HEK293 (cell line): ENCODE data around the gene KCP.

Source experiments
- CTCF ChIA-PET: fragments of 350-600 bp; formaldehyde crosslinking; extraction: SDS; loops from one replicate; lab custom pipeline; 2021; ENCODE audit warnings: antibody characterized with exemption; lab: Yijun Ruan, JAX
- POLR2A ChIA-PET: fragments of 300-600 bp; formaldehyde crosslinking; extraction: SDS; loops from one replicate; lab custom pipeline; 2020; ENCODE audit warnings: antibody characterized with exemption, inconsistent platforms; lab: Yijun Ruan, JAX
- H3K27ac ChIP-seq: fragments of 200-500 bp; sonication (Bioruptor generic); 2 replicates; pipeline ENCODE4 v1.5.1; 2014; ENCODE audit warnings: low read depth, low read length, control low read depth, inconsistent platforms; ENCODE audit errors: extremely low read depth
- H3K36me3 ChIP-seq, 2 experiments: fragments of 200-500 bp in 1 of 2; sonication (Bioruptor generic) in 1 of 2; 1 replicate in 1 of 2; 2 replicates in 1 of 2; pipeline ENCODE4 v1.5.1; 2014 to 2017; ENCODE audit warnings: inconsistent platforms in 2 of 2, low read length in 2 of 2; ENCODE audit not compliant: control insufficient read depth in 2 of 2, insufficient read depth in 1 of 2
- H3K4me1 ChIP-seq: fragments of 200-500 bp; sonication (Bioruptor generic); 2 replicates; pipeline ENCODE4 v1.5.1; 2014; ENCODE audit warnings: mild to moderate bottlenecking, low read length, inconsistent platforms; ENCODE audit not compliant: control insufficient read depth, insufficient read depth
- H3K4me3 ChIP-seq: 2 replicates; pipeline ENCODE4 v1.5.1; 2011; ENCODE audit warnings: low read depth, mild to moderate bottlenecking, control low read depth, low read length, moderate library complexity
- H3K9me3 ChIP-seq: fragments of 200-500 bp; sonication (Bioruptor generic); 2 replicates; pipeline ENCODE4 v1.5.1; 2014; ENCODE audit warnings: low read depth, low read length, inconsistent platforms; ENCODE audit not compliant: control insufficient read depth, insufficient read depth
- GLIS1 ChIP-seq: fragments of 450-650 bp; formaldehyde crosslinking; IDR thresholded peaks from 2 replicates; pipeline ENCODE4 v1.5.1; 2016; ENCODE audit warnings: missing biosample characterization, missing genetic modification characterization
- GLIS2 ChIP-seq: fragments of 450-650 bp; formaldehyde crosslinking; IDR thresholded peaks from 2 replicates; pipeline ENCODE4 v1.5.1; 2016; ENCODE audit warnings: missing biosample characterization, missing genetic modification characterization
- KLF1 ChIP-seq: fragments of 450-650 bp; formaldehyde crosslinking; IDR thresholded peaks from 2 replicates; pipeline ENCODE4 v1.5.1; 2016; ENCODE audit warnings: missing biosample characterization, missing genetic modification characterization
- SP2 ChIP-seq: fragments of 450-650 bp; formaldehyde crosslinking; IDR thresholded peaks from 2 replicates; pipeline ENCODE4 v1.5.1; 2016; ENCODE audit warnings: missing biosample characterization, missing genetic modification characterization
- SP3 ChIP-seq: fragments of 450-650 bp; formaldehyde crosslinking; IDR thresholded peaks from 2 replicates; pipeline ENCODE4 v1.5.1; 2016; ENCODE audit warnings: missing biosample characterization, missing genetic modification characterization
- ZBTB21 ChIP-seq: fragments of 450-650 bp; formaldehyde crosslinking; IDR thresholded peaks from 2 replicates; pipeline ENCODE4 v1.5.1; 2017; ENCODE audit warnings: missing biosample characterization, missing genetic modification characterization
- ZBTB48 ChIP-seq: fragments of 450-650 bp; formaldehyde crosslinking; IDR thresholded peaks from 2 replicates; pipeline ENCODE4 v1.5.1; 2016; ENCODE audit warnings: missing biosample characterization, missing genetic modification characterization
- ZIC2 ChIP-seq: fragments of 450-650 bp; formaldehyde crosslinking; IDR thresholded peaks from 2 replicates; pipeline ENCODE4 v1.5.1; 2016; ENCODE audit warnings: missing biosample characterization, missing genetic modification characterization
- ZNF174 ChIP-seq: fragments of 450-650 bp; formaldehyde crosslinking; IDR thresholded peaks from 2 replicates; pipeline ENCODE4 v1.5.0; 2017; ENCODE audit warnings: missing biosample characterization, mild to moderate bottlenecking, missing genetic modification characterization
- ZNF211 ChIP-seq: fragments of 450-650 bp; formaldehyde crosslinking; IDR thresholded peaks from 2 replicates; pipeline ENCODE4 v1.5.1; 2016; ENCODE audit warnings: low read depth, missing biosample characterization, missing genetic modification characterization
- ZNF404 ChIP-seq: fragments of 450-650 bp; formaldehyde crosslinking; IDR thresholded peaks from 2 replicates; pipeline ENCODE4 v1.5.1; 2017; ENCODE audit warnings: missing biosample characterization, missing genetic modification characterization
- ZNF416 ChIP-seq: fragments of 450-650 bp; formaldehyde crosslinking; IDR thresholded peaks from 2 replicates; pipeline ENCODE4 v1.5.1; 2016; ENCODE audit warnings: missing biosample characterization, missing genetic modification characterization
- ZNF529 ChIP-seq: fragments of 450-650 bp; formaldehyde crosslinking; IDR thresholded peaks from 2 replicates; pipeline ENCODE4 v1.5.1; 2017; ENCODE audit warnings: missing genetic modification characterization, missing biosample characterization; ENCODE audit not compliant: insufficient replicate concordance
- ZNF596 ChIP-seq: fragments of 450-650 bp; IDR thresholded peaks from 2 replicates; pipeline ENCODE4 v1.5.0; 2018; ENCODE audit warnings: missing biosample characterization, mild to moderate bottlenecking, missing genetic modification characterization, moderate library complexity
- ZNF76 ChIP-seq: fragments of 450-650 bp; formaldehyde crosslinking; IDR thresholded peaks from 2 replicates; pipeline ENCODE4; 2016; ENCODE audit warnings: low read depth, missing biosample characterization, missing genetic modification characterization, borderline replicate concordance
- ZNF768 ChIP-seq: fragments of 450-650 bp; formaldehyde crosslinking; IDR thresholded peaks from 2 replicates; pipeline ENCODE4 v1.5.1; 2018; ENCODE audit warnings: missing biosample characterization, mild to moderate bottlenecking, missing genetic modification characterization
- ZSCAN30 ChIP-seq: fragments of 450-650 bp; IDR thresholded peaks from 2 replicates; pipeline ENCODE4 v1.5.1; 2018; ENCODE audit warnings: missing biosample characterization, mild to moderate bottlenecking, missing genetic modification characterization, moderate library complexity
- TF ChIP-seq, protein P1 (sequence below): fragments of 450-650 bp; formaldehyde crosslinking; IDR thresholded peaks from 2 replicates; pipeline ENCODE4 v1.5.1; 2016; ENCODE audit warnings: missing biosample characterization, missing genetic modification characterization
- TF ChIP-seq, protein P2 (sequence below): fragments of 450-650 bp; formaldehyde crosslinking; IDR thresholded peaks from 2 replicates; pipeline ENCODE4 v1.5.1; 2016; ENCODE audit warnings: missing biosample characterization, missing genetic modification characterization
- TF ChIP-seq, protein P3 (sequence below): fragments of 450-650 bp; IDR thresholded peaks from 2 replicates; pipeline ENCODE4 v1.5.1; 2018; ENCODE audit warnings: missing biosample characterization, mild to moderate bottlenecking, missing genetic modification characterization
- TF ChIP-seq, protein P4 (sequence below): fragments of 450-650 bp; formaldehyde crosslinking; IDR thresholded peaks from 2 replicates; pipeline ENCODE4 v1.5.1; 2016; ENCODE audit warnings: missing biosample characterization, missing genetic modification characterization

KCP gene

DNA sequence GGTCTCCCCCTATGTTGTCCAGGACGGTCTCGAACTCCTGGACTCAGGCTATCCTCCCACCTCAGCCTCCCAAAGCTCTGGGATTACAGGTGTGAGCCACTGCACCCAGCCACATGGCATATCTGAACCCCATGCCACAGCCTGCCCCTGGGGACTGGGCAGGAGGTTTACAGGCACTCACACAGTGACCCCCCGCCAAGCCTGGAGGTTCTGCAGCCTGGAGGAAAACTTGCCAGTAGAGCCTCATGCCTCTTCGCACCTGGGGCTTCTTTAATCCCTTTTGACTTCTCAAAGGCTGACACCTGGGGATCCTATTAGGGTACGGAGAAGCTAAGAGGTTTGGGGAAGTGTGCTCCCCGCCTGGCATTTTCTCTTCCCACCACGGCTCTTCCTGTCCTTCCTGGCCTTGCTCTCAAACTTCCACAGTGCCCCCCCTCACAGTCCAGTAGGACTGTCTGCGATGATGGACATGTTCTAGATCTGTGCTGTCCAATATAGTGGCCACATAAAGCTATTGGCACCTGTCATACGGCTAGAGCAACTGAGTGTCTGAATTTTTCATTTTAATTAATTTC, 11.4 kb upstream of the KCP start:
- ChIA-PET CTCF (interaction anchor here (0.7 kb wide), 1 partner anchor 77 kb away, joined by 4 read pairs; no protein-coding TSS in a partner anchor), POLR2A (no interaction called here)
- Histone ChIP-seq H3K4me1 (no peaks in the 10 kb centered on the region), H3K36me3 (no peaks in the 10 kb centered on the region), H3K27ac (no peak overlapping the region), H3K4me3 (no peak overlapping the region), H3K9me3 (no peaks in the 10 kb centered on the region)
- TF ChIP-seq ZIC2 (peak; percentile 83), ZSCAN30 (no peak), GLIS1 (peak; percentile 95), GLIS2 (tag by site-specific recombination) (0 out of 2 replicates have a peak, but pooled peaks have one; percentile 24)

DNA sequence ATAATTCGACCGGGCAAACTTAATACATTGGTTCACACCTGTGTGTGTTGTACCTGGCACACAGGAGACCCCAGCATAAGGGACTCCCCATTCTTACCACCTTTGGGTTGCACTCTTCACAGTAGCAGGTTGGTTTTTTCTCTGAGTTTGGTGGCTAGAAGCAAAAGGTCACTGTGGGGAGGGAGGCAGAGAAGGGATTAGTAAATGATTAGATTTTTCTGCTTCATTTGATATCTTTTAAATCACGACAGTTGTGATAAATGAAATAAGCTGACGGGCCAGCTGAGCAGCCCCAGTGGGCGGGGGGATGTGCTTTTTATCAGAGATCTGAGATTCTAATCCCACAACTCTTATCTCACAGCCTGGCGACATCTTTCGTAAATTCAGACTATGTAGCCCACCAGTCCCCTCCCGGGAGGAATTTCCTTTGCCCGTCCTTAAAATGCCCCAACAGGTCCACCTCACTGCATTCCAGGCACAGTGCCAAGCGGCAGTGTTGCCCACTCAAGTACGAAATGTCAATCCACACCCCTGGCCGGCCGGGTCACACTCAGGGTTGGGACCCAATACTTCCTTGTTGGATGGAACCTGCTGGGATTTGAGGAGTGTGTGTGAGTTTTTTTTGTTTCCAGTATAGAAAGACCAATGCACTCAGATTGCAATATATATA, 10.5 kb upstream of the KCP start:
- no peak overlapping the region for H3K4me3 ChIP-seq
- TF ChIP-seq SP2 (tag by site-specific recombination), result no peak
- no peak for TF ChIP-seq ZNF596
- no peak for TF ChIP-seq ZBTB21
- TF ChIP-seq SP3 (tag by site-specific recombination), result no peak
- TF ChIP-seq ZNF404, result no peak
- TF ChIP-seq ZNF174, result no peak
- TF ChIP-seq ZNF416 (tag by site-specific recombination), result no peak
- TF ChIP-seq, protein P1, sequence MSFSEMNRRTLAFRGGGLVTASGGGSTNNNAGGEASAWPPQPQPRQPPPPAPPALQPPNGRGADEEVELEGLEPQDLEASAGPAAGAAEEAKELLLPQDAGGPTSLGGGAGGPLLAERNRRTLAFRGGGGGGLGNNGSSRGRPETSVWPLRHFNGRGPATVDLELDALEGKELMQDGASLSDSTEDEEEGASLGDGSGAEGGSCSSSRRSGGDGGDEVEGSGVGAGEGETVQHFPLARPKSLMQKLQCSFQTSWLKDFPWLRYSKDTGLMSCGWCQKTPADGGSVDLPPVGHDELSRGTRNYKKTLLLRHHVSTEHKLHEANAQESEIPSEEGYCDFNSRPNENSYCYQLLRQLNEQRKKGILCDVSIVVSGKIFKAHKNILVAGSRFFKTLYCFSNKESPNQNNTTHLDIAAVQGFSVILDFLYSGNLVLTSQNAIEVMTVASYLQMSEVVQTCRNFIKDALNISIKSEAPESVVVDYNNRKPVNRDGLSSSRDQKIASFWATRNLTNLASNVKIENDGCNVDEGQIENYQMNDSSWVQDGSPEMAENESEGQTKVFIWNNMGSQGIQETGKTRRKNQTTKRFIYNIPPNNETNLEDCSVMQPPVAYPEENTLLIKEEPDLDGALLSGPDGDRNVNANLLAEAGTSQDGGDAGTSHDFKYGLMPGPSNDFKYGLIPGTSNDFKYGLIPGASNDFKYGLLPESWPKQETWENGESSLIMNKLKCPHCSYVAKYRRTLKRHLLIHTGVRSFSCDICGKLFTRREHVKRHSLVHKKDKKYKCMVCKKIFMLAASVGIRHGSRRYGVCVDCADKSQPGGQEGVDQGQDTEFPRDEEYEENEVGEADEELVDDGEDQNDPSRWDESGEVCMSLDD, result no peak
- TF ChIP-seq ZNF768 (tag by site-specific recombination), result no peak
- TF ChIP-seq, protein P2, sequence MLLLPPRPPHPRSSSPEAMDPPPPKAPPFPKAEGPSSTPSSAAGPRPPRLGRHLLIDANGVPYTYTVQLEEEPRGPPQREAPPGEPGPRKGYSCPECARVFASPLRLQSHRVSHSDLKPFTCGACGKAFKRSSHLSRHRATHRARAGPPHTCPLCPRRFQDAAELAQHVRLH (tag by site-specific recombination), result no peak
- TF ChIP-seq, protein P3, sequence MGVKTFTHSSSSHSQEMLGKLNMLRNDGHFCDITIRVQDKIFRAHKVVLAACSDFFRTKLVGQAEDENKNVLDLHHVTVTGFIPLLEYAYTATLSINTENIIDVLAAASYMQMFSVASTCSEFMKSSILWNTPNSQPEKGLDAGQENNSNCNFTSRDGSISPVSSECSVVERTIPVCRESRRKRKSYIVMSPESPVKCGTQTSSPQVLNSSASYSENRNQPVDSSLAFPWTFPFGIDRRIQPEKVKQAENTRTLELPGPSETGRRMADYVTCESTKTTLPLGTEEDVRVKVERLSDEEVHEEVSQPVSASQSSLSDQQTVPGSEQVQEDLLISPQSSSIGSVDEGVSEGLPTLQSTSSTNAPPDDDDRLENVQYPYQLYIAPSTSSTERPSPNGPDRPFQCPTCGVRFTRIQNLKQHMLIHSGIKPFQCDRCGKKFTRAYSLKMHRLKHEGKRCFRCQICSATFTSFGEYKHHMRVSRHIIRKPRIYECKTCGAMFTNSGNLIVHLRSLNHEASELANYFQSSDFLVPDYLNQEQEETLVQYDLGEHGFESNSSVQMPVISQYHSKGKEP, result no peak
- no peak for TF ChIP-seq KLF1 (tag by site-specific recombination)
- no peak for TF ChIP-seq ZNF211 (tag by site-specific recombination)
- no peak for TF ChIP-seq ZNF76 (tag by site-specific recombination)
- TF ChIP-seq, protein P4, sequence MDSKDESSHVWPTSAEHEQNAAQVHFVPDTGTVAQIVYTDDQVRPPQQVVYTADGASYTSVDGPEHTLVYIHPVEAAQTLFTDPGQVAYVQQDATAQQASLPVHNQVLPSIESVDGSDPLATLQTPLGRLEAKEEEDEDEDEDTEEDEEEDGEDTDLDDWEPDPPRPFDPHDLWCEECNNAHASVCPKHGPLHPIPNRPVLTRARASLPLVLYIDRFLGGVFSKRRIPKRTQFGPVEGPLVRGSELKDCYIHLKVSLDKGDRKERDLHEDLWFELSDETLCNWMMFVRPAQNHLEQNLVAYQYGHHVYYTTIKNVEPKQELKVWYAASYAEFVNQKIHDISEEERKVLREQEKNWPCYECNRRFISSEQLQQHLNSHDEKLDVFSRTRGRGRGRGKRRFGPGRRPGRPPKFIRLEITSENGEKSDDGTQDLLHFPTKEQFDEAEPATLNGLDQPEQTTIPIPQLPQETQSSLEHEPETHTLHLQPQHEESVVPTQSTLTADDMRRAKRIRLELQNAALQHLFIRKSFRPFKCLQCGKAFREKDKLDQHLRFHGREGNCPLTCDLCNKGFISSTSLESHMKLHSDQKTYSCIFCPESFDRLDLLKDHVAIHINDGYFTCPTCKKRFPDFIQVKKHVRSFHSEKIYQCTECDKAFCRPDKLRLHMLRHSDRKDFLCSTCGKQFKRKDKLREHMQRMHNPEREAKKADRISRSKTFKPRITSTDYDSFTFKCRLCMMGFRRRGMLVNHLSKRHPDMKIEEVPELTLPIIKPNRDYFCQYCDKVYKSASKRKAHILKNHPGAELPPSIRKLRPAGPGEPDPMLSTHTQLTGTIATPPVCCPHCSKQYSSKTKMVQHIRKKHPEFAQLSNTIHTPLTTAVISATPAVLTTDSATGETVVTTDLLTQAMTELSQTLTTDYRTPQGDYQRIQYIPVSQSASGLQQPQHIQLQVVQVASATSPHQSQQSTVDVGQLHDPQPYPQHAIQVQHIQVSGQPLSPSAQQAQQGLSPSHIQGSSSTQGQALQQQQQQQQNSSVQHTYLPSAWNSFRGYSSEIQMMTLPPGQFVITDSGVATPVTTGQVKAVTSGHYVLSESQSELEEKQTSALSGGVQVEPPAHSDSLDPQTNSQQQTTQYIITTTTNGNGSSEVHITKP (tag by site-specific recombination), result no peak
- no peak for TF ChIP-seq ZBTB48 (tag by site-specific recombination)
- no peak for TF ChIP-seq ZNF529
- TF ChIP-seq, all 188 proteins: peak for 0
- Histone ChIP-seq H3K27ac (no peak overlapping the region), H3K9me3 (no peaks in the 10 kb centered on the region), H3K4me1 (no peaks in the 10 kb centered on the region), H3K36me3 (no peaks in the 10 kb centered on the region)
- POLR2A ChIA-PET, result no interaction called here
- CTCF ChIA-PET, result interaction anchor here (0.6 to 1.3 kb wide), 3 partner anchors 171 to 290 kb away, joined by 3 to 5 read pairs (median 4); no protein-coding TSS in a partner anchor
